Upper lobe of left lung (tissue), 6 donors: Measurements from ENCODE around the gene NQO1. TPM values are rescaled to one million over a fixed set of nuclear protein-coding genes. Genes with fewer than 3 reads are reported as not detected.
A peak's percentile ranks its signal among the peaks of the same experiment; 100 is the strongest.

Source experiments
- ATAC-seq, 2 donors: fragments of 200-7000 bp; cut with Tn5 transposase; one replicate each; pipeline ENCODE4 v1.9.1; 2022; ENCODE audit warnings: mild to moderate bottlenecking in 2 of 2, moderate library complexity in 2 of 2; ENCODE audit not compliant: low FRiP score in 2 of 2
- DNase-seq, 2 donors: peaks; one replicate each; pipeline ENCODE4 v3.0.0-alpha.2; 2019 to 2020
- H3K27ac ChIP-seq, 4 donors: fragments of 200-600 bp; sonication (generic); one replicate each; pipeline ENCODE4 v1.5.1; 2016 to 2019
- H3K27me3 ChIP-seq, 4 donors: fragments of 200-600 bp; sonication (generic); one replicate each; pipeline ENCODE4 v1.5.1; 2017 to 2019
- H3K36me3 ChIP-seq, 4 donors: fragments of 200-600 bp; sonication (generic); one replicate each; pipeline ENCODE4 v1.5.1; 2016 to 2019
- H3K4me1 ChIP-seq, 4 donors: fragments of 200-600 bp; sonication (generic); one replicate each; pipeline ENCODE4 v1.5.1; 2018 to 2019
- H3K4me3 ChIP-seq, 4 donors: fragments of 200-600 bp; sonication (generic); one replicate each; pipeline ENCODE4 v1.5.1; 2017 to 2019; ENCODE audit warnings: mild to moderate bottlenecking in 2 of 4, moderate library complexity in 1 of 4
- H3K9me3 ChIP-seq, 4 donors: fragments of 200-600 bp; sonication (generic); one replicate each; pipeline ENCODE4 v1.5.1; 2018 to 2019
- CTCF ChIP-seq, 6 experiments: fragments of 450-650 bp in 4 of 6; fragments of 200-600 bp in 2 of 6; sonication (generic) in 2 of 6; IDR thresholded peaks; one replicate each; pipeline ENCODE4 v1.5.1; 2016 to 2019; ENCODE audit warnings: antibody characterized with exemption in 6 of 6
- EP300 ChIP-seq, 4 donors: sonication (generic); formaldehyde crosslinking; IDR thresholded peaks; one replicate each; pipeline ENCODE4 v1.5.1; 2017; ENCODE audit warnings: antibody characterized with exemption in 4 of 4, control low read depth in 2 of 4
- POLR2A ChIP-seq, 4 donors: fragments of 450-650 bp; IDR thresholded peaks; one replicate each; pipeline ENCODE4 v1.5.1; 2016 to 2017; ENCODE audit warnings: antibody characterized with exemption in 4 of 4, mild to moderate bottlenecking in 2 of 4
- POLR2AphosphoS5 ChIP-seq, 2 donors: sonication (generic); formaldehyde crosslinking; IDR thresholded peaks; one replicate each; pipeline ENCODE4 v1.5.1; 2017; ENCODE audit warnings: antibody characterized with exemption in 2 of 2
- WGBS, 2 donors: methylation state at CpG; one replicate each; pipeline ENCODE4 v1.1.5; 2017 to 2018; 5-methylcytosine and 5-hydroxymethylcytosine counted together
- total RNA-seq, 6 donors: library from RNA; depleted of rRNA in 4 of 6; stranded (reverse); fragments of >200 nt in 4 of 6; gene quantifications; one replicate each; pipeline versions ENCODE4 v1.1.0 to v1.2.1, GENCODE V29; 2016 to 2021
- donor health status: DM: no; HTN: no; CAD: no; lungs with moderate emphysema.
- donor health status: DM: no; HTN: yes; CAD: no; lungs with severe emphysema.

The NQO1 gene
- total RNA-seq, 6 donors from 2014 or later, result 13.6 to 73.0 (median 48.6) TPM

DNA sequence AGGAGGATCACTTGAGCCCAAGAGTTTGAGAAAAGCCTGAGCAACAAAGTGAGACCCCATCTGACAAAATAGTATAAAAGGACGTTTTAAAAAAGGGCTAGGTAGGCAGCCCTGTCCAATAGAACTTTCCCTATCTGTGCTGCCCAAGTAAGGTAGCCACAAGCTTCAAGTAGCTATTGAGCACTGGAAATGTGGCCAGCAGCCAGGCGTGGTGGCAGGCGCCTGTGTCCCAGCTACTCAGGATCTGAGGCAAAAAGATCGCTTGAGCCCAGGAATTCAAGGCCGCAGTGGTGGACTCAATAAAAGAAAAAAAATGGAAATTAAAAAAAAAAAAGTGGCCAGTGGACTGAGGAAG, 1.5 kb upstream of the NQO1 start:
- Histone ChIP-seq H3K4me3 (peak overlapping the region in 1 of 4 donors; percentile 52), H3K27me3 (no peaks in the 10 kb centered on the region), H3K4me1 (peaks cover 13 to 41% (median 22%) of the 10 kb centered on the region in 4 donors), H3K27ac (peak overlapping the region in 3 of 4 donors; percentile 50 to 88 (median 84)), H3K9me3 (no peaks in the 10 kb centered on the region), H3K36me3 (no peaks in the 10 kb centered on the region)
- TF ChIP-seq POLR2A (IDR thresholded peaks at IDR 0.05), result no peak
- TF ChIP-seq EP300 (IDR thresholded peaks at IDR 0.05), result no peak
- peak in 1 of 2 donors; percentile 54 for ATAC-seq
- WGBS, 2 donors, result 72 to 80% methylated on average over 5 of the region's 5 CpGs
- peak; percentile 72 to 88 for DNase-seq

DNA sequence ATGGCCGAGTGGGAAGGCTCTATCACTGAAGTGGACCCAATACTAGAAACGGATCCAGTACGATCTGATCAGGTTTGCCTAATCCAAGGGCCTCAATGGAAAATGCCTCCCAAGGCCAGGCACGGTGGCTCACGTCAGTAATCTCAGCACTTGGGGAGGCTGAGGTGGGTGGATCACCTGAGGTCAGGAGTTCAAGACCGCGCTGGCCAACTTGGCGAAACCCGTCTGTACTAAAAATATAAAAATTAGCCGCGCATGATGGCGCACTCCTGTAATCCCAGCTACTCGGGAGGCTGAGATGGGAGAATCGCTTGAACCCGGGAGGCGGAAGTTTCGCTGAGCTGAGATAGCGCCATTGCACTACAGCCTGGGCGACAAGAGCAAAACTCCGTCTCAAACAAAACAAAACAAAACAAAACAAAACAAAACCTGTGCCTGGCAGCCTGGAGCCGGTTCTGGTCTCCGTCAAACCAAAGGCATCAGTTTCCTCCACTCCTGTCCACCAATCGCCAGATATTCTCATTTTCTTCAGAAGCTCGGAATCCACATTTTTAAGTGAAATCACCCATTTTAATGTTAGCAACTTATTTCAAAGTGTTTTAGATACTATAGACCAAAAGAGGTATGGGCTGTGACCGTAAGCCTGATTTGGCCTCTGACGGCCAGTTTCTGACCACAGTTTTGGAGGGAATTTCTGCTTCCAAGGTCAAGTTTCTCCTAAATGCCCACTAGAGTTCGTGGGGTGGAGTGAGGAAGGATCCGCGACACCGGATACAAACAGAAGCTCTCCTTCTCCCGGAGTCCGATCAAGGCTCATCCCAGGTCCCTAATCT, 664 bp downstream of the NQO1 start:
- Histone ChIP-seq H3K27ac (peak overlapping the region; percentile 50 to 88 (median 81)), H3K36me3 (no peaks in the 10 kb centered on the region), H3K27me3 (no peaks in the 10 kb centered on the region), H3K4me3 (peak overlapping the region; percentile 22 to 63 (median 54)), H3K4me1 (peaks cover 13 to 41% (median 22%) of the 10 kb centered on the region in 4 donors), H3K9me3 (no peaks in the 10 kb centered on the region)
- DNase-seq (no peak), ATAC-seq (no peak)
- TF ChIP-seq EP300 (IDR thresholded peaks at IDR 0.05) (no peak), POLR2AphosphoS5 (IDR thresholded peaks at IDR 0.05) (no peak), POLR2A (IDR thresholded peaks at IDR 0.05) (no peak)
- WGBS, 2 donors, result 70 to 73% methylated on average over 31 to 32 of the region's 32 CpGs

DNA sequence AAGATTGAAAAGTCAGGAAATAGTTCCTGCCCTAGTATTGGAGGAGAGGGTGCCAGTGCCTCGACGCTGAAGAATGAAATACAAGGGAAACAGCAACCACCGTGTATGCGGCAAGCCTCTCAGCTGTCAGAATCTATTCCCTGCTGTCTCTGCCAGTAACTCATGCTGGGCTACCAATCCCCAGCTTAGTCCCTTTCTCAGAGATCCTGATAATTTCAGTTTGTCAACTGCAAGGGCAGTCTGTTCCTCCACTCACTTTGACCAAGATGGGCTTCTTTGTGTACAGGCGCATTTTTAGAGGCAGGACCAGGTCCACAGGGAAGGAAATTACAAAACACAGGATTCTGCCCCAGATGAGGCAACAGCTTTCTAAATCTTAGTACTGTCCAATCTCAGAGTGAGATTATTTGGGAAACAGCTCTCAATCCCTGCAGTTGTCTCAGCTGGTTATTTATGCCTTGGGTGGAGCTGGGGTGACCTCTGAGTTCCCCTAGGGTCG, 1.3 kb downstream of the NQO1 start:
- Histone ChIP-seq H3K27ac (peak overlapping the region in 3 of 4 donors; percentile 78 to 88 (median 84)), H3K4me1 (peaks cover 13 to 41% (median 22%) of the 10 kb centered on the region in 4 donors), H3K27me3 (no peaks in the 10 kb centered on the region), H3K4me3 (peak overlapping the region in 3 of 4 donors; percentile 52 to 63 (median 57)), H3K36me3 (no peaks in the 10 kb centered on the region), H3K9me3 (no peaks in the 10 kb centered on the region)
- ATAC-seq (no peak), DNase-seq (no peak)
- TF ChIP-seq CTCF (IDR thresholded peaks at IDR 0.05), result no peak
- TF ChIP-seq POLR2A (IDR thresholded peaks at IDR 0.05), result no peak
- no peak for TF ChIP-seq EP300 (IDR thresholded peaks at IDR 0.05)
- TF ChIP-seq POLR2AphosphoS5 (IDR thresholded peaks at IDR 0.05), result no peak
- WGBS, 2 donors, result 45 to 61% methylated on average over 6 of the region's 6 CpGs

GRCh38 chr16:69724414-69724873, 1.9 kb downstream of the NQO1 start:
- Histone ChIP-seq H3K36me3 (no peaks in the 10 kb centered on the region), H3K27ac (peak overlapping the region in 2 of 4 donors; percentile 84 to 88), H3K4me3 (no peak overlapping the region), H3K9me3 (no peaks in the 10 kb centered on the region), H3K27me3 (no peaks in the 10 kb centered on the region), H3K4me1 (peaks cover 13 to 41% (median 22%) of the 10 kb centered on the region in 4 donors)
- WGBS, 2 donors, result 95 to 100% methylated on average over 2 of the region's 2 CpGs
- ATAC-seq (no peak), DNase-seq (peak in 1 of 2 donors; percentile 0)
- TF ChIP-seq POLR2A (IDR thresholded peaks at IDR 0.05), result no peak
- TF ChIP-seq EP300 (IDR thresholded peaks at IDR 0.05), result no peak
- TF ChIP-seq CTCF (IDR thresholded peaks at IDR 0.05), result no peak
- no peak for TF ChIP-seq POLR2AphosphoS5 (IDR thresholded peaks at IDR 0.05)

DNA sequence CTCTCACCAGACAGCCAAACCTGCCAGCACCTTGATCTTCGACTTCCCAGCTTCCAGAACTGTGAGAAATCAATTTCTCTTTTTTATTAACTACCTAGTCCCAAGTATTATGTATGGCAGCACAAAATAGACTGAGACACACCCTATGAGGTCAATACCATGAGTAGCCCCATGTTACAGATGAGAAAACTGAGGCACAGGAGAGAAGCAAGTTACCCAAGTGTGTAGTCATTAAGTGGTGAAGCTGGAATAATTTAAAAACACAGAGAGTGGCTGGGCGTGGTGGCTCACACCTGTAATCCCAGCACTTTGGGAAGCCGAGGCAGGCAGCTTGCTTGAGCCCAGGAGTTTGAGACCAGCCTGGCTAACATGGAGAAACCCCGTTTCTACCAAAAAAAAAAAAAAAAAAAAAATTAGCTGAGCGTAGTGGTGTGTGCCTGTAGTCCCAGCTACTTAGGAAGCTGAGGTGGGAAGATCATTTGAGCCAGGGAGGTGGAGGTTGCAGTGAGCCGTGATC, 4.9 kb downstream of the NQO1 start:
- H3K9me3 ChIP-seq, result no peaks in the 10 kb centered on the region
- H3K4me3 ChIP-seq, result no peak overlapping the region
- no peaks in the 10 kb centered on the region for H3K27me3 ChIP-seq
- ATAC-seq (no peak), DNase-seq (no peak)
- TF ChIP-seq EP300 (IDR thresholded peaks at IDR 0.05), result no peak
- no peak for TF ChIP-seq CTCF (IDR thresholded peaks at IDR 0.05)
- no peak for TF ChIP-seq POLR2AphosphoS5 (IDR thresholded peaks at IDR 0.05)
- no peak for TF ChIP-seq POLR2A (IDR thresholded peaks at IDR 0.05)
- H3K27ac ChIP-seq, result no peak overlapping the region
- peaks cover 0 to 18% (median 6%) of the 10 kb centered on the region in 4 donors for H3K4me1 ChIP-seq
- H3K36me3 ChIP-seq, result peaks cover 0 to 19% (median 6%) of the 10 kb centered on the region in 4 donors
- 93% methylated on average over 6 of the region's 6 CpGs for WGBS, 2 donors
